Measurements from ENCODE around the gene TAF6.

- TF ChIP-seq POLR2A (IDR thresholded peaks at IDR 0.05) (no peak), CTCF (IDR thresholded peaks at IDR 0.05) (no peak)
Observed at GRCh38 chr7:100126239-100126930, 7.2 kb upstream of the TAF6 start.
